GM13977 (cell line): ENCODE measurements around the gene SHC1.

ENCODE experiments used
- DNase-seq: peaks from one replicate; pipeline ENCODE4 v3.0.0; 2012; ENCODE audit warnings: low spot score
- CTCF ChIP-seq: IDR thresholded peaks from 2 replicates; pipeline ENCODE4 v1.5.1; 2012; ENCODE audit warnings: mild to moderate bottlenecking, control low read depth; ENCODE audit not compliant: insufficient read depth; ENCODE audit errors: extremely low read depth, missing control alignments
- in situ Hi-C: fragments of 300-500 bp; cut with MboI; formaldehyde crosslinking; loops from one replicate; pipeline ENCODE4 v1.12.0; 2022; ENCODE audit warnings: low sequenced_read_pairs, low pct_unique_long_range_greater_than_20kb, mixed read lengths, inconsistent platforms; ENCODE audit not compliant: unreplicated experiment

SHC1 gene

DNA sequence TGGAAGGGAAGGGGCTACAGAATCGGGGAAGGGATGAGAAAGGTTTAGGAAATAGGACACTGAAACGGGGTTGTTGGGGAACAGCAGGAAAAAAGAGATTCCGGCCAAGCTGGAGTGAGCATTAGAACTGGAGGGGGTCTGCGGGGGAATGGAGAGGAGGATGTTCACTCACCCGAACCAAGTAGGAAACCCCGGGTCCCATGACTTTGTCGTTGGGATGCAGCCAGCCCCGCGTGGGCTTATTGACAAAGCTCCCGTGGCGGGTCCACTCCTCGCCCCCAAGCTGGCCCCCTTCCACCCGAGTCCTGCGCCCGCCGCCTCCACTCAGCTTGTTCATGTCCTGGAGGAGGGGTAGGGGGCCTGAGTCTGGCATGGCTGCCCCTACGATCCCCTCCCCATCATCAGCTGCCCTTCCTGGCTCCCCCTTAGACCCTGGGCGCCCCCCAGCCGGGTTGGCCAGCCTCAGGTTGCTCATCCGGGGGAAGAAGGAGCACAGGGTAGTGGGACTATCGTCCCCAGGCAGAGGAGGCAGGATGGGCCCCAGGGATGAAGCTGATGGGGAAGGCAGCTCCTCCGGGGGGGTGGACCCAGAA lies 591 bp downstream of the SHC1 start:
- TF ChIP-seq CTCF: no peak
- no peak for DNase-seq
- in situ Hi-C loops: no loop called here

GRCh38 chr1:154969246-154969645 lies 1.3 kb downstream of the SHC1 start:
- in situ Hi-C loops: no loop called here
- no peak for TF ChIP-seq CTCF
- DNase-seq: no peak

- DNase-seq: no peak
- in situ Hi-C loops: no loop called here
- TF ChIP-seq CTCF: no peak
These were observed 1.8 kb downstream of the SHC1 start for GRCh38 chr1:154968731-154969130.

GRCh38 chr1:154967331-154967950 lies 3.1 kb downstream of the SHC1 start:
- no peak for TF ChIP-seq CTCF
- in situ Hi-C loops: no loop called here

DNA sequence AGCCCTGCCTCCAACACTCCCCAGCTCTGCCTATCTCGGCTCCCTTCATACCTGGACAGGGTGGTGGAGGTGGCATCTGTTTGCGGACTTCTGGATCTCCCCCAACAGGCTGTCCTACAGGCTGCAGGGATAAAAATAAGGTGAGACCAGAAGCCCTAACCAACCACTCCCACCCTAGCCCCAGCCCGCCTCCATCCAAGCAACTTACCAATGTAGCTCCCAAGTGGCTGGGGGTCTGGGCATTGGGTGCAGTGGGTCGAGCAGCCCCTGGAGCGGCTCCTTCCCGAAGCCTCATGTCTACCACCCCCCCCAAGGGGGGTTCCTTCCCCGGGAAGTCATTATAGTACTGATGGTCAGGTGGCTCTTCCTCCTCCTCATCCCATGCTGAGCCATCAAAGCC lies 4.4 kb downstream of the SHC1 start:
- no peak for TF ChIP-seq CTCF
- DNase-seq: no peak
- in situ Hi-C loops: no loop called here

More at GRCh38 chr1:154967331-154967950, 3.1 kb downstream of the SHC1 start:
- no peak for DNase-seq

- DNase-seq: no peak
- in situ Hi-C loops: no loop called here
These were observed 6.2 kb downstream of the SHC1 start for GRCh38 chr1:154964359-154964758.

More at GRCh38 chr1:154964359-154964758, 6.2 kb downstream of the SHC1 start:
- TF ChIP-seq CTCF: no peak
